HepG2 (cell line): Measurements from ENCODE around the gene P4HB. TPM values are rescaled to one million over a fixed set of nuclear protein-coding genes. Genes with fewer than 3 reads are reported as not detected.

ENCODE experiments used
- ARNTL ChIP-seq: sonication (generic); formaldehyde crosslinking; IDR thresholded peaks from 2 replicates; pipeline ENCODE4 v1.4.0; 2020; ENCODE audit warnings: mild to moderate bottlenecking, missing genetic modification reagents
- ATF4 ChIP-seq, 2 experiments: fragments of 450-650 bp in 1 of 2; sonication (generic) in 1 of 2; formaldehyde crosslinking; IDR thresholded peaks; 2 replicates each; pipeline versions ENCODE4 v1.5.0 to v1.8.0; 2020 to 2022; ENCODE audit warnings: mild to moderate bottlenecking in 1 of 2, missing genetic modification reagents in 1 of 2
- CBX2 ChIP-seq, 2 experiments: fragments of 200-600 bp in 1 of 2; sonication (generic); formaldehyde crosslinking in 1 of 2; IDR thresholded peaks; 2 replicates each; pipeline versions ENCODE4 v1.7.0 to v1.8.1; 2018 to 2022; ENCODE audit warnings: low read depth in 2 of 2, low read length in 1 of 2, mild to moderate bottlenecking in 1 of 2, missing genetic modification reagents in 1 of 2
- CHCHD3 ChIP-seq: sonication (generic); formaldehyde crosslinking; IDR thresholded peaks from 2 replicates; pipeline ENCODE4 v1.8.0; 2022; ENCODE audit warnings: mild to moderate bottlenecking, missing genetic modification reagents, moderate library complexity
- EED ChIP-seq: sonication (generic); formaldehyde crosslinking; IDR thresholded peaks from 2 replicates; pipeline ENCODE4 v1.5.0; 2020; ENCODE audit warnings: mild to moderate bottlenecking, missing genetic modification reagents
- GABPA ChIP-seq, 2 experiments: IDR thresholded peaks; 2 replicates each; pipeline ENCODE4 v1.6.1; 2011 to 2016; ENCODE audit warnings: low read depth in 2 of 2, low read length in 1 of 2, missing biosample characterization in 1 of 2, missing genetic modification characterization in 1 of 2
- GLMP ChIP-seq: sonication (generic); formaldehyde crosslinking; IDR thresholded peaks from 2 replicates; pipeline ENCODE4 v1.9.0; 2021; ENCODE audit warnings: missing genetic modification reagents, mild to moderate bottlenecking, borderline replicate concordance
- IKZF1 ChIP-seq: fragments of 450-650 bp; IDR thresholded peaks from 2 replicates; pipeline ENCODE4 v1.7.1; 2016
- KLF15 ChIP-seq: sonication (generic); formaldehyde crosslinking; IDR thresholded peaks from 2 replicates; pipeline ENCODE4 v1.8.1; 2023; ENCODE audit warnings: borderline replicate concordance, mild to moderate bottlenecking, inconsistent platforms, missing genetic modification reagents, mixed read lengths
- MXD4 ChIP-seq: IDR thresholded peaks from 2 replicates; pipeline ENCODE4 v1.6.1; 2016; ENCODE audit warnings: mild to moderate bottlenecking, missing biosample characterization, missing genetic modification reagents
- NR1H2 ChIP-seq: sonication (generic); formaldehyde crosslinking; IDR thresholded peaks from 2 replicates; pipeline ENCODE4 v1.8.1; 2022; ENCODE audit warnings: low read depth, missing genetic modification reagents, borderline replicate concordance
- PBX3 ChIP-seq: sonication (generic); formaldehyde crosslinking; IDR thresholded peaks from 2 replicates; pipeline ENCODE4 v1.8.1; 2023; ENCODE audit warnings: missing genetic modification reagents, inconsistent platforms, borderline replicate concordance
- PHF20 ChIP-seq: sonication (generic); formaldehyde crosslinking; IDR thresholded peaks from 2 replicates; pipeline ENCODE4 v1.5.0; 2020; ENCODE audit warnings: mild to moderate bottlenecking, missing genetic modification reagents
- SRSF9 ChIP-seq: fragments of 200-400 bp; formaldehyde crosslinking; IDR thresholded peaks from 2 replicates; pipeline ENCODE4 v1.6.1; 2018; ENCODE audit warnings: borderline replicate concordance, mild to moderate bottlenecking, low read depth, low read length; ENCODE audit not compliant: insufficient read depth, poor library complexity, severe bottlenecking
- STAG1 ChIP-seq: sonication (generic); formaldehyde crosslinking; IDR thresholded peaks from 2 replicates; pipeline ENCODE4 v1.4.0; 2020; ENCODE audit warnings: missing genetic modification reagents
- ZBTB2 ChIP-seq: sonication (generic); formaldehyde crosslinking; IDR thresholded peaks from 2 replicates; pipeline ENCODE4 v1.8.0; 2022; ENCODE audit warnings: low read depth, missing genetic modification reagents
- ZBTB49 ChIP-seq: sonication (generic); formaldehyde crosslinking; IDR thresholded peaks from 2 replicates; pipeline ENCODE4 v1.4.0; 2020; ENCODE audit warnings: missing genetic modification reagents, borderline replicate concordance
- ZNF234 ChIP-seq: sonication (generic); formaldehyde crosslinking; conservative IDR thresholded peaks from 2 replicates; pipeline ENCODE4 v1.5.1; 2020; ENCODE audit warnings: mild to moderate bottlenecking, missing genetic modification reagents
- ZNF652 ChIP-seq: IDR thresholded peaks from 2 replicates; pipeline ENCODE4 v1.6.1; 2016; ENCODE audit warnings: low read depth, borderline replicate concordance
- ZNF777 ChIP-seq: sonication (generic); formaldehyde crosslinking; IDR thresholded peaks from 2 replicates; pipeline ENCODE4 v1.4.0; 2020; ENCODE audit warnings: missing genetic modification reagents
- polyA plus RNA-seq, 8 experiments: library from polyadenylated mRNA; depleted of rRNA in 3 of 8; stranded (reverse) in 7 of 8; unstranded in 1 of 8; fragments of >200 nt; fragmentation: Illumina TruSeq in 4 of 8; extraction: Trizol in 4 of 8; gene quantifications; 2 replicates each; pipeline versions ENCODE4 v1.2.1 to v1.2.3, GENCODE V29; 2011 to 2016; ENCODE audit warnings: low read depth in 4 of 8, missing spikeins in 1 of 8, mixed read lengths in 1 of 8; ENCODE audit not compliant: insufficient read depth in 1 of 8
- total RNA-seq, 5 experiments: library from RNA; depleted of rRNA; stranded (reverse); fragments of >200 nt; fragmentation: Illumina TruSeq; extraction: Trizol; gene quantifications; 2 replicates each; pipeline ENCODE4 v1.2.3, GENCODE V29; 2016; ENCODE audit warnings: low read depth in 1 of 5

The P4HB gene
- total and polyA plus RNA-seq, 2 of the 13 experiments (the other 11 are each of a cell fraction or from before 2014, with no cell fraction given): 185 to 782 TPM

- TF ChIP-seq ZBTB49 (no peak), GLMP (CRISPR knock-in tag) (peak; percentile 80; the same call in 1 of the 2 replicates), IKZF1 (no peak), ZNF234 (no peak; the same call in 1 of the 2 replicates), NR1H2 (CRISPR knock-in tag) (peak; percentile 98), PHF20 (CRISPR knock-in tag) (peak; percentile 91), ZNF652 (CRISPR knock-in tag) (no peak), CBX2 (IDR thresholded peaks at IDR 0.05; ENCODE audit: low read depth, low read length) (no peak), CBX2 (CRISPR knock-in tag; IDR thresholded peaks at IDR 0.05; ENCODE audit: low read depth) (no peak; the same call in 1 of the 2 replicates), GABPA (IDR thresholded peaks at IDR 0.05; ENCODE audit: low read depth, low read length) (no peak), GABPA (CRISPR knock-in tag; IDR thresholded peaks at IDR 0.05; ENCODE audit: low read depth) (no peak), CHCHD3 (peak; percentile 95), STAG1 (CRISPR knock-in tag) (no peak), ZNF777 (CRISPR knock-in tag) (0 out of 2 replicates have a peak, but pooled peaks have one; percentile 52), ZBTB2 (peak; percentile 49), SRSF9 (no peak), ATF4 (CRISPR knock-in tag; IDR thresholded peaks at IDR 0.05) (peak in 1 of 2 experiments; percentile 56; a peak in 1 of 4 replicates), EED (CRISPR knock-in tag) (no peak), ARNTL (CRISPR knock-in tag) (peak; percentile 42; the same call in 1 of the 2 replicates), KLF15 (CRISPR knock-in tag) (peak; percentile 70; the same call in 1 of the 2 replicates), MXD4 (CRISPR knock-in tag) (peak; percentile 95), PBX3 (no peak)
Observed at GRCh38 chr17:81871387-81872230, 11.3 kb upstream of the P4HB start (continued).
